ENCODE results near the gene RNF39. TPM values are rescaled to one million over a fixed set of nuclear protein-coding genes. Genes with fewer than 3 reads are reported as not detected.

Gene RNF39
- total RNA-seq, 2 donors from 2014 or later, result 0.93 to 1.6 TPM

GRCh38 chr6:30103872-30104179 lies 28.3 kb upstream of the RNF39 start:
- Histone ChIP-seq H3K36me3 (no peaks in the 10 kb centered on the region), H3K9me3 (no peaks in the 10 kb centered on the region), H3K27me3 (no peaks in the 10 kb centered on the region), H3K4me3 (peak overlapping the region; percentile 31), H3K4me1 (peaks cover 5% of the 10 kb centered on the region), H3K27ac (peak overlapping the region; percentile 80), H3K9ac (ENCODE audit: low read depth in 2 of 2, low read length in 2 of 2) (peak overlapping the region; percentile 53 to 85)
- peak; percentile 20 for DNase-seq
- intact Hi-C loops (cut with DNase I), result loop anchor here (2.0 to 5.0 kb wide), 4 partner anchors 27 to 108 kb away; partner anchors contain the start of genes PPP1R11 and TRIM26
- TF ChIP-seq CTCF (IDR thresholded peaks at IDR 0.05), result no peak

- intact Hi-C loops (cut with DNase I), result loop anchor here (5.0 kb wide), 3 partner anchors 36 to 109 kb away; partner anchors contain the start of genes PPP1R11 and TRIM26
- DNase-seq, result peak; percentile 96
- Histone ChIP-seq H3K4me1 (peaks cover 10% of the 10 kb centered on the region), H3K27me3 (no peaks in the 10 kb centered on the region), H3K4me3 (peak overlapping the region; percentile 31), H3K9ac (ENCODE audit: low read depth in 2 of 2, low read length in 2 of 2) (peak overlapping the region; percentile 53 to 85), H3K9me3 (no peaks in the 10 kb centered on the region), H3K36me3 (no peaks in the 10 kb centered on the region), H3K27ac (peak overlapping the region; percentile 80)
- TF ChIP-seq CTCF (IDR thresholded peaks at IDR 0.05), result peak; percentile 81
These were observed 27.7 kb upstream of the RNF39 start for GRCh38 chr6:30102970-30103871.

- H3K27me3 ChIP-seq, result no peaks in the 10 kb centered on the region
- H3K4me3 ChIP-seq, result peak overlapping the region; percentile 31
- H3K9ac ChIP-seq (ENCODE audit: low read depth in 2 of 2, low read length in 2 of 2), result peak overlapping the region; percentile 57 to 85
- no peaks in the 10 kb centered on the region for H3K9me3 ChIP-seq
- no peak for TF ChIP-seq CTCF (IDR thresholded peaks at IDR 0.05)
- peaks cover 12% of the 10 kb centered on the region for H3K4me1 ChIP-seq
- no peak for DNase-seq
- no peaks in the 10 kb centered on the region for H3K36me3 ChIP-seq
- H3K27ac ChIP-seq, result peak overlapping the region; percentile 80
- intact Hi-C loops (cut with DNase I), result loop anchor here (5.0 kb wide), 3 partner anchors 35 to 110 kb away; partner anchors contain the start of genes PPP1R11 and TRIM26
These were observed 26.9 kb upstream of the RNF39 start for GRCh38 chr6:30102414-30102969.

- H3K27ac ChIP-seq, result peak overlapping the region; percentile 80
- peak overlapping the region; percentile 57 to 85 for H3K9ac ChIP-seq (ENCODE audit: low read depth in 2 of 2, low read length in 2 of 2)
- peaks cover 12% of the 10 kb centered on the region for H3K4me1 ChIP-seq
- H3K36me3 ChIP-seq, result no peaks in the 10 kb centered on the region
- intact Hi-C loops (cut with DNase I), result loop anchor here (5.0 kb wide), 3 partner anchors 34 to 111 kb away; partner anchors contain the start of genes PPP1R11 and TRIM26
- peak overlapping the region; percentile 23 for H3K4me3 ChIP-seq
- TF ChIP-seq CTCF (IDR thresholded peaks at IDR 0.05), result no peak
- no peaks in the 10 kb centered on the region for H3K9me3 ChIP-seq
- peak; percentile 96 for DNase-seq
- no peaks in the 10 kb centered on the region for H3K27me3 ChIP-seq
These were observed 26.2 kb upstream of the RNF39 start for GRCh38 chr6:30101444-30102413.

Data from colonic mucosa (tissue), 4 donors.